Measurements from ENCODE around the gene AP1S3.
A peak's percentile ranks its signal among the peaks of the same experiment; 100 is the strongest.

The AP1S3 gene

DNA sequence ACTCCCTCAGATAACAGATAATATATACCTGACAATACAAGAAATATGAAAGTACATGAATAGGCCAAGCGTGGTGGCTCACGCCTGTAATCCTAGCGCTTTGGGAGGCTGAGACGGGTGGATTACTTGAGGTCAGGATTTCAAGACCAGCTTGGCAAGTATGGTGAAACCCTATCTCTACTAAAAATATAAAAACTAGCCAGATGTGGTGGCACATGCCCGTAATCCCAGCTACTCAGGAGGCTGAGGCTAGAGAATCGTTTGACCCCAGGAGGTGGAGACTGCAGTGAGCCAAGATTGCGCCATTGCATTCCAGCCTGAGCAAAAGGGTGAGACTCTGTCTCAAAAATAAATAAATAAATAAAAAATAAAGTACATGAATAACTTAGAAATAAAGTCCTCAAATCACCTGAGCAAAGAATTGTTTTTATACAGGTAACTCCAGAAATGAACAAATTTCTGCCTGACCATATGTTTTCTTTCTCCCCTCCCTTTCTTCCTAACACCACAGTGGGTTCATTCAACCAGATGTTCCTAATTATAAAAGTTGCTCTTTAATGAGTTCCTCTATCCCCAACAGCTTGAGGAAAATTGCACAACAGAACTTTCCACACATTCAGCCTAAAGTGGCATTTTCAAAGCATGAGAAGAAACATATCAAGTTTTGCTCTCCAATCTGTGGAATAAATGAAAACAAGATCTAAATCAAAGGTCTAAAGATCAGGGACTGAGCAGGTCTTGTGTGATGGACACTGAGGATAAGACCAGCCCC lies 33.6 kb upstream of the AP1S3 start:
- Histone ChIP-seq H3K9me2 (replicated peaks; ENCODE audit: insufficient read depth, low read length) (no peaks in the 10 kb centered on the region), H3K9me3 (replicated peaks; ENCODE audit: insufficient read depth, low read length) (no peaks in the 10 kb centered on the region), H3K4me3 (ENCODE audit: low read length) (no peak overlapping the region), H3K4me2 (ENCODE audit: low read depth, low read length) (no peak overlapping the region), H3K27me3 (replicated peaks; ENCODE audit: insufficient read depth, low read length) (no peaks in the 10 kb centered on the region), H3K4me1 (ENCODE audit: low read length) (peaks cover 17% of the 10 kb centered on the region), H2AFZ (ENCODE audit: low read length) (no peak overlapping the region), H3K36me3 (replicated peaks; ENCODE audit: insufficient read depth, low read length) (no peaks in the 10 kb centered on the region), H3F3A (ENCODE audit: insufficient read depth, low read length) (peaks cover 14% of the 10 kb centered on the region; the same call in 1 of the 2 replicates), H4K20me1 (ENCODE audit: insufficient read depth, low read length) (no peaks in the 10 kb centered on the region), H3K27ac (ENCODE audit: low read length) (no peak overlapping the region), H3K9ac (ENCODE audit: low read length) (no peak overlapping the region), H3K79me2 (ENCODE audit: low read length) (no peaks in the 10 kb centered on the region)
- TF ChIP-seq EZH2 (optimal IDR thresholded peaks at IDR 0.05; ENCODE audit: low read depth, low read length) = no peak
- no peak for TF ChIP-seq EZH2phosphoT487 (IDR thresholded peaks at IDR 0.05; ENCODE audit: low read length)
- TF ChIP-seq, protein P1, sequence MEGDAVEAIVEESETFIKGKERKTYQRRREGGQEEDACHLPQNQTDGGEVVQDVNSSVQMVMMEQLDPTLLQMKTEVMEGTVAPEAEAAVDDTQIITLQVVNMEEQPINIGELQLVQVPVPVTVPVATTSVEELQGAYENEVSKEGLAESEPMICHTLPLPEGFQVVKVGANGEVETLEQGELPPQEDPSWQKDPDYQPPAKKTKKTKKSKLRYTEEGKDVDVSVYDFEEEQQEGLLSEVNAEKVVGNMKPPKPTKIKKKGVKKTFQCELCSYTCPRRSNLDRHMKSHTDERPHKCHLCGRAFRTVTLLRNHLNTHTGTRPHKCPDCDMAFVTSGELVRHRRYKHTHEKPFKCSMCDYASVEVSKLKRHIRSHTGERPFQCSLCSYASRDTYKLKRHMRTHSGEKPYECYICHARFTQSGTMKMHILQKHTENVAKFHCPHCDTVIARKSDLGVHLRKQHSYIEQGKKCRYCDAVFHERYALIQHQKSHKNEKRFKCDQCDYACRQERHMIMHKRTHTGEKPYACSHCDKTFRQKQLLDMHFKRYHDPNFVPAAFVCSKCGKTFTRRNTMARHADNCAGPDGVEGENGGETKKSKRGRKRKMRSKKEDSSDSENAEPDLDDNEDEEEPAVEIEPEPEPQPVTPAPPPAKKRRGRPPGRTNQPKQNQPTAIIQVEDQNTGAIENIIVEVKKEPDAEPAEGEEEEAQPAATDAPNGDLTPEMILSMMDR (IDR thresholded peaks at IDR 0.05; ENCODE audit: low read length) = no peak
- no peak for DNase-seq

DNA sequence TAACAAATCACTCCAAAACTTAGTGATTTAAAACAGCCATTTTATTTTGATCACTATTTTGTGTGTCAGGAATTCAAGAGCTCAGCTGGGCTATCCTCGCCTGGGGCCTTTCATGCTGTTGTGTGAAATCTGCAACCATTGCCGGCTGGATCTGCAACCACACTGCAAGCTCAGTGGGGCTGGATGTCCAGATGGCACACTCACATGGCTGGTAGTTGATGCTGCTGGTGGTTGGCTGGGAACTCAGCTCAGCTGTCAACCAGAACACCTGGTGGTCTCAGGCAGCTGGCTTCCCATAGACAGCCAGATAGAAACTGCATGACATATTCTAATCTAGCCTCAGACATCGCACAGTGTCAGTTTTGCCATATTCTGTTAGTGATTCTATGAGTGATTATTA lies 30.6 kb upstream of the AP1S3 start:
- Histone ChIP-seq H3K27ac (ENCODE audit: low read length) (peak overlapping the region; percentile 56; the same call in 1 of the 2 replicates), H3K4me2 (ENCODE audit: low read depth, low read length) (peak overlapping the region; percentile 11; the same call in 1 of the 2 replicates), H3K36me3 (replicated peaks; ENCODE audit: insufficient read depth, low read length) (no peaks in the 10 kb centered on the region), H3K27me3 (replicated peaks; ENCODE audit: insufficient read depth, low read length) (no peaks in the 10 kb centered on the region), H3K9ac (ENCODE audit: low read length) (no peak overlapping the region), H3K9me3 (replicated peaks; ENCODE audit: insufficient read depth, low read length) (no peaks in the 10 kb centered on the region), H2AFZ (ENCODE audit: low read length) (no peak overlapping the region), H3K9me2 (replicated peaks; ENCODE audit: insufficient read depth, low read length) (no peaks in the 10 kb centered on the region), H3K4me3 (ENCODE audit: low read length) (no peak overlapping the region), H4K20me1 (ENCODE audit: insufficient read depth, low read length) (no peaks in the 10 kb centered on the region), H3K79me2 (ENCODE audit: low read length) (no peaks in the 10 kb centered on the region), H3F3A (ENCODE audit: insufficient read depth, low read length) (peaks cover 14% of the 10 kb centered on the region; the same call in 1 of the 2 replicates), H3K4me1 (ENCODE audit: low read length) (peaks cover 26% of the 10 kb centered on the region)
- no peak for TF ChIP-seq EZH2phosphoT487 (IDR thresholded peaks at IDR 0.05; ENCODE audit: low read length)
- TF ChIP-seq, protein P1 (IDR thresholded peaks at IDR 0.05; ENCODE audit: low read length) = no peak
- no peak for TF ChIP-seq EZH2 (optimal IDR thresholded peaks at IDR 0.05; ENCODE audit: low read depth, low read length)
- peak; percentile 90 for DNase-seq

DNA sequence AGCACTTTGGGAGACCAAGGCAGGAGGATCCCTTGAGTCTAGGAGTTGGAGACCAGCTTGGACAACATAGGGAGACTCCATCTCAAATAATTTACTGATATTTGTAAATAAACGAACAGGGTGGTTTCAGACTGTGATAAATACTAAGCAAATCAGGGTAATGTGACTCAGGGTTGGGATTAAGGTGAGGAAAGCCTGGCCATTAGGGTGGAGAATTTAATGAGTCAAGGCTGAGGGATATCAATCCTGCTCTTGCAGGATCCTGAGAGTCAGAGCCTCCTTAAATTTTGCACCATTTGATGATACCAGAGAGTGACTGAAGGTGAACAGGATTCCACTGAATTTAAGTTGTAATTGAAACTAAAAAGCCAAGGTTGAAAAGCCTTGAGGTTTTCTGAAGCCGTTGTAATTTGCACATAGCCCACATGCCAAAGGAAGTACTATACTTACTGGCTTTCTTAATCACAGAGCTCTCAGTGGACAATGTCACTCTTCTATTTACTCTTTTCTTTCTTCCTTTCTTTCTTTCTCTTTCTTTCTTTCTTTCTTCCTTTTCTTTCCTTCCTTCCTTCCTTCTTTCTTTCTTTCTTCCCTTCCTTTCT lies 28.6 kb upstream of the AP1S3 start:
- H3K9me3 ChIP-seq (replicated peaks; ENCODE audit: insufficient read depth, low read length) = no peaks in the 10 kb centered on the region
- H3K9me2 ChIP-seq (replicated peaks; ENCODE audit: insufficient read depth, low read length) = no peaks in the 10 kb centered on the region
- H3K4me2 ChIP-seq (ENCODE audit: low read depth, low read length) = peak overlapping the region; percentile 26; the same call in 1 of the 2 replicates
- H3F3A ChIP-seq (ENCODE audit: insufficient read depth, low read length) = peaks cover 14% of the 10 kb centered on the region; the same call in 1 of the 2 replicates
- DNase-seq = peak; percentile 57
- no peak overlapping the region for H3K9ac ChIP-seq (ENCODE audit: low read length)
- peak overlapping the region; percentile 34; the same call in 1 of the 2 replicates for H3K27ac ChIP-seq (ENCODE audit: low read length)
- no peaks in the 10 kb centered on the region for H3K27me3 ChIP-seq (replicated peaks; ENCODE audit: insufficient read depth, low read length)
- TF ChIP-seq EZH2phosphoT487 (IDR thresholded peaks at IDR 0.05; ENCODE audit: low read length) (no peak), EZH2 (optimal IDR thresholded peaks at IDR 0.05; ENCODE audit: low read depth, low read length) (no peak)
- TF ChIP-seq, protein P1 (IDR thresholded peaks at IDR 0.05; ENCODE audit: low read length) = no peak
- no peaks in the 10 kb centered on the region for H3K79me2 ChIP-seq (ENCODE audit: low read length)
- no peaks in the 10 kb centered on the region for H3K36me3 ChIP-seq (replicated peaks; ENCODE audit: insufficient read depth, low read length)
- H3K4me3 ChIP-seq (ENCODE audit: low read length) = no peak overlapping the region
- H3K4me1 ChIP-seq (ENCODE audit: low read length) = peaks cover 26% of the 10 kb centered on the region
- H2AFZ ChIP-seq (ENCODE audit: low read length) = no peak overlapping the region
- H4K20me1 ChIP-seq (ENCODE audit: insufficient read depth, low read length) = no peaks in the 10 kb centered on the region

All from MM.1S (cell line).